Stromal cell of bone marrow (primary cell): ENCODE results near the gene SMIM45.
"Not testable (repeated sequence)": the region's sequence is repeated elsewhere in the genome, so short reads cannot be mapped to it uniquely, and the experiment has no call there.

Experiments used
- DNase-seq: peaks from one replicate; pipeline ENCODE4 v3.0.0-alpha.2; 2012; ENCODE audit warnings: low read depth

Gene SMIM45

GRCh38 chr22:41935015-41935351, 17.0 kb upstream of the SMIM45 start:
- no peak for DNase-seq

GRCh38 chr22:41935509-41935908, 16.4 kb upstream of the SMIM45 start:
- DNase-seq = no peak

- no peak for DNase-seq
Observed at GRCh38 chr22:41936894-41937169, 15.1 kb upstream of the SMIM45 start.

GRCh38 chr22:41939981-41940831, 11.7 kb upstream of the SMIM45 start:
- no peak for DNase-seq

- peak; percentile 96 for DNase-seq
Observed at GRCh38 chr22:41940832-41941765, 10.9 kb upstream of the SMIM45 start.

- DNase-seq = no peak
Observed at GRCh38 chr22:41943661-41944209, 8.2 kb upstream of the SMIM45 start.

GRCh38 chr22:41946629-41947423, 5.1 kb upstream of the SMIM45 start, which contains the start of gene CENPM:
Gene CENPM, minus strand, starts transcription at chr22:41947152. Its CDS starts 76 bp downstream, at chr22:41947076.
- peak; percentile 84 for DNase-seq

- no peak for DNase-seq
Observed at GRCh38 chr22:41947424-41948080, 4.4 kb upstream of the SMIM45 start.

- no peak for DNase-seq
Observed at GRCh38 chr22:41948142-41948541, 3.8 kb upstream of the SMIM45 start.

- not testable (repeated sequence) for DNase-seq
Observed at GRCh38 chr22:41948928-41949296, 3.0 kb upstream of the SMIM45 start.

- no peak for DNase-seq
Observed at GRCh38 chr22:41949297-41949965, 2.5 kb upstream of the SMIM45 start.

- DNase-seq = no peak
Observed at GRCh38 chr22:41952713-41953112, 763 bp downstream of the SMIM45 start.

- DNase-seq = no peak
Observed at GRCh38 chr22:41957941-41958556, 6.1 kb downstream of the SMIM45 start.

- peak; percentile 45 for DNase-seq
Observed at GRCh38 chr22:41963453-41964111, 11.6 kb downstream of the SMIM45 start.

GRCh38 chr22:41964112-41964491, 12.2 kb downstream of the SMIM45 start:
- DNase-seq = no peak

- DNase-seq = no peak
Observed at GRCh38 chr22:41966225-41966606, 14.3 kb downstream of the SMIM45 start.

- DNase-seq = peak; percentile 72
Observed at GRCh38 chr22:41966607-41967240, 14.8 kb downstream of the SMIM45 start.

GRCh38 chr22:41968601-41969000, 16.7 kb downstream of the SMIM45 start:
- no peak for DNase-seq

GRCh38 chr22:41969110-41969646, 17.2 kb downstream of the SMIM45 start, which contains the start of gene SEPTIN3:
Gene SEPTIN3, plus strand, starts transcription at chr22:41969443. Its CDS starts 2,050 bp downstream, at chr22:41971493.
- DNase-seq = no peak
